ENCODE data around the gene CDC42BPB.

GRCh38 chr14:103028772-103029171 lies 28.6 kb downstream of the CDC42BPB start:
- TF ChIP-seq CTCF (IDR thresholded peaks at IDR 0.05; ENCODE audit: low read depth, low read length) (no peak), EZH2phosphoT487 (IDR thresholded peaks at IDR 0.05; ENCODE audit: low read depth) (no peak)

Measured in OCI-LY3 (cell line).